Islet of Langerhans (tissue), 1 donor: ENCODE results near the gene PPP1R14C.

Source experiments
- FAIRE-seq: peaks from one replicate; lab custom pipeline; 2011; peaks lifted over from hg19 to GRCh38; lab: Jason Lieb, UNC

Gene PPP1R14C

DNA sequence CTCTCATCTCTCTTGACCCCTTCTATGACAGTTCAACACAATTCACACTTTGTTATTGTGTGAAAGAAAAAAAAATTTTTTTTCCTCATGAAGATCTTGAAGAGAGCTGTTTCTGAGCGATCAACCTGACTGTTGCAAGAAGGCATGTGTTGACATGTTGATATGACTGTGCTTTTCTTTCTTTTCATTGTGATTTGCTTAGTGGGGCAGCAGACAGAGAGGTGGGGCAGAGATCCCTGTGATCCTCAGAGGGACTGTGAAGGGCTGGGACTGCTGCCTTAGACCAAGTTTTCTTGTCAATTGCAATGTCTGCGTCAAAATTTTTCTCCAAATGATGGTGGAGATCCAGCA lies 155.2 kb downstream of the PPP1R14C start:
- FAIRE-seq = no peak

DNA sequence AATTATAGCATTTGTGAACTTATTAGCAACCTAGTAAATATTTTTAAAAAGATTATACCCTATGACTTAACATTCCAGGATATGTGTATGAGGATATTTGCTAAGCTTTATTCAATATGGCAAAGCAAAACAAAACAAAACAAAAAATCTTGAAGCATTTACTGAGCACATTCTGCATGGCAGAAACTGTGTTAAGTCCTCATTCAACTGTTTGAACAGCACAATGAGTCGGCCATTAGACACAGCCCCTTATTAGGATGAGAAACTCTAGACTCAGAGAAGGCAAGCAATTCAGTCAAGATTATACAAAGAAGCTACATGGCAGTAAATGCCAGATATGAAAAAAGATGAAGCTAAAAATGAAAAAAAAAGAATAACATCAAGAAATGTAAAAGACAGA lies 155.8 kb downstream of the PPP1R14C start:
- FAIRE-seq = no peak
